Endothelial cell of hepatic sinusoid (primary cell): ENCODE data around the gene BCKDHB.

Source experiments
- in situ Hi-C: cut with HindIII; loops from 2 replicates; pipeline ENCODE4 v1.10.0; 2017; ENCODE audit warnings: low sequenced_read_pairs

Gene BCKDHB

GRCh38 chr6:80148220-80148619 is 41.7 kb downstream of the BCKDHB start:
- in situ Hi-C loops, result no loop called here

GRCh38 chr6:80151635-80152034 is 45.2 kb downstream of the BCKDHB start:
- in situ Hi-C loops, result no loop called here

GRCh38 chr6:80154160-80154559 is 47.7 kb downstream of the BCKDHB start:
- in situ Hi-C loops, result no loop called here

GRCh38 chr6:80156221-80156620 is 49.8 kb downstream of the BCKDHB start:
- in situ Hi-C loops, result no loop called here

GRCh38 chr6:80158478-80158989 is 52.1 kb downstream of the BCKDHB start:
- in situ Hi-C loops, result no loop called here

GRCh38 chr6:80161434-80161833 is 55.0 kb downstream of the BCKDHB start:
- in situ Hi-C loops, result no loop called here

GRCh38 chr6:80163754-80164187 is 57.3 kb downstream of the BCKDHB start:
- in situ Hi-C loops, result no loop called here

- in situ Hi-C loops, result no loop called here
Measured at GRCh38 chr6:80165143-80165542, 58.7 kb downstream of the BCKDHB start.

GRCh38 chr6:80165819-80166218 is 59.3 kb downstream of the BCKDHB start:
- in situ Hi-C loops, result no loop called here

- in situ Hi-C loops, result no loop called here
Measured at GRCh38 chr6:80170433-80170832, 64.0 kb downstream of the BCKDHB start.

- in situ Hi-C loops, result no loop called here
Measured at GRCh38 chr6:80173411-80173810, 66.9 kb downstream of the BCKDHB start.

GRCh38 chr6:80174900-80175572 is 68.6 kb downstream of the BCKDHB start:
- in situ Hi-C loops, result no loop called here

- in situ Hi-C loops, result no loop called here
Measured at GRCh38 chr6:80179695-80180094, 73.2 kb downstream of the BCKDHB start.

- in situ Hi-C loops, result no loop called here
Measured at GRCh38 chr6:80181352-80182081, 75.0 kb downstream of the BCKDHB start.

- in situ Hi-C loops, result no loop called here
Measured at GRCh38 chr6:80182308-80182707, 75.8 kb downstream of the BCKDHB start.

GRCh38 chr6:80183019-80183795 is 76.7 kb downstream of the BCKDHB start:
- in situ Hi-C loops, result no loop called here

GRCh38 chr6:80185492-80185891 is 79.0 kb downstream of the BCKDHB start:
- in situ Hi-C loops, result loop anchor here (5.0 kb wide), 1 partner anchor 98 kb away; no protein-coding TSS in a partner anchor

GRCh38 chr6:80186082-80186481 is 79.6 kb downstream of the BCKDHB start:
- in situ Hi-C loops, result loop anchor here (5.0 kb wide), 1 partner anchor 99 kb away; no protein-coding TSS in a partner anchor

GRCh38 chr6:80196906-80197305 is 90.4 kb downstream of the BCKDHB start:
- in situ Hi-C loops, result no loop called here

- in situ Hi-C loops, result no loop called here
Measured at GRCh38 chr6:80197474-80197873, 91.0 kb downstream of the BCKDHB start.

- in situ Hi-C loops, result no loop called here
Measured at GRCh38 chr6:80197986-80198385, 91.5 kb downstream of the BCKDHB start.
